SU-DHL-6 (cell line): Measurements from ENCODE around the gene EDIL3.

Experiments
- EZH2phosphoT487 ChIP-seq: fragments of 200-600 bp; sonication (generic), shearing (Covaris generic); conservative IDR thresholded peaks from 2 replicates; pipeline ENCODE4 v1.6.1; 2018; ENCODE audit warnings: mild to moderate bottlenecking, antibody characterized with exemption, low read length, moderate library complexity, mixed read lengths
- TF ChIP-seq, protein P1 (sequence below): fragments of 200-600 bp; sonication (generic); IDR thresholded peaks from one replicate; pipeline ENCODE4 v1.5.1; 2017; ENCODE audit warnings: antibody characterized with exemption, mild to moderate bottlenecking, low read length, moderate library complexity; ENCODE audit not compliant: insufficient read depth, poor library complexity, severe bottlenecking

DNA sequence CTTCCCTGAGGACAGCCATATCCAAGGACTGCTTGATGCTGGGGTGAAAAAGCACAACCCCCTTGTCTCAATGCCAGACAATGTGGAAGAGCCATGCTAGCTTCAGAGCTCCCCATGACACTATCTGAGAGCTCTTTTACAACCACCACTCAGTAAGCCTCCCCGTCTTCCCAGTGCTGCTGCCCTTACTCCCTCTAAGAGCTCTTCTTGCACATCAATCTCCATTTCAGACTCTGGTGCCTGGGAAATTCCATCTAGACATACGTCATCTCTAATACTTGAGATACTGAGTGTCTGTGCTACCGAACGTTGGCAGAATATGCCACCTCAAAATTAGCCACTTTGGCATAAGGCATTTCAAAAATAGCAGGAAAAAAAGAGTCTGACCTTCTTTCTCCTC lies 94.5 kb downstream of the EDIL3 start:
- TF ChIP-seq, protein P1, sequence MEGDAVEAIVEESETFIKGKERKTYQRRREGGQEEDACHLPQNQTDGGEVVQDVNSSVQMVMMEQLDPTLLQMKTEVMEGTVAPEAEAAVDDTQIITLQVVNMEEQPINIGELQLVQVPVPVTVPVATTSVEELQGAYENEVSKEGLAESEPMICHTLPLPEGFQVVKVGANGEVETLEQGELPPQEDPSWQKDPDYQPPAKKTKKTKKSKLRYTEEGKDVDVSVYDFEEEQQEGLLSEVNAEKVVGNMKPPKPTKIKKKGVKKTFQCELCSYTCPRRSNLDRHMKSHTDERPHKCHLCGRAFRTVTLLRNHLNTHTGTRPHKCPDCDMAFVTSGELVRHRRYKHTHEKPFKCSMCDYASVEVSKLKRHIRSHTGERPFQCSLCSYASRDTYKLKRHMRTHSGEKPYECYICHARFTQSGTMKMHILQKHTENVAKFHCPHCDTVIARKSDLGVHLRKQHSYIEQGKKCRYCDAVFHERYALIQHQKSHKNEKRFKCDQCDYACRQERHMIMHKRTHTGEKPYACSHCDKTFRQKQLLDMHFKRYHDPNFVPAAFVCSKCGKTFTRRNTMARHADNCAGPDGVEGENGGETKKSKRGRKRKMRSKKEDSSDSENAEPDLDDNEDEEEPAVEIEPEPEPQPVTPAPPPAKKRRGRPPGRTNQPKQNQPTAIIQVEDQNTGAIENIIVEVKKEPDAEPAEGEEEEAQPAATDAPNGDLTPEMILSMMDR = no peak
- TF ChIP-seq EZH2phosphoT487 = no peak
